Measurements from ENCODE around the gene CFAP77.
"Not testable (repeated sequence)": the region's sequence is repeated elsewhere in the genome, so short reads cannot be mapped to it uniquely, and the experiment has no call there.

The CFAP77 gene

GRCh38 chr9:132547976-132548730 is 138.1 kb downstream of the CFAP77 start:
- DNase-seq (ENCODE audit: low spot score), result no peak

DNA sequence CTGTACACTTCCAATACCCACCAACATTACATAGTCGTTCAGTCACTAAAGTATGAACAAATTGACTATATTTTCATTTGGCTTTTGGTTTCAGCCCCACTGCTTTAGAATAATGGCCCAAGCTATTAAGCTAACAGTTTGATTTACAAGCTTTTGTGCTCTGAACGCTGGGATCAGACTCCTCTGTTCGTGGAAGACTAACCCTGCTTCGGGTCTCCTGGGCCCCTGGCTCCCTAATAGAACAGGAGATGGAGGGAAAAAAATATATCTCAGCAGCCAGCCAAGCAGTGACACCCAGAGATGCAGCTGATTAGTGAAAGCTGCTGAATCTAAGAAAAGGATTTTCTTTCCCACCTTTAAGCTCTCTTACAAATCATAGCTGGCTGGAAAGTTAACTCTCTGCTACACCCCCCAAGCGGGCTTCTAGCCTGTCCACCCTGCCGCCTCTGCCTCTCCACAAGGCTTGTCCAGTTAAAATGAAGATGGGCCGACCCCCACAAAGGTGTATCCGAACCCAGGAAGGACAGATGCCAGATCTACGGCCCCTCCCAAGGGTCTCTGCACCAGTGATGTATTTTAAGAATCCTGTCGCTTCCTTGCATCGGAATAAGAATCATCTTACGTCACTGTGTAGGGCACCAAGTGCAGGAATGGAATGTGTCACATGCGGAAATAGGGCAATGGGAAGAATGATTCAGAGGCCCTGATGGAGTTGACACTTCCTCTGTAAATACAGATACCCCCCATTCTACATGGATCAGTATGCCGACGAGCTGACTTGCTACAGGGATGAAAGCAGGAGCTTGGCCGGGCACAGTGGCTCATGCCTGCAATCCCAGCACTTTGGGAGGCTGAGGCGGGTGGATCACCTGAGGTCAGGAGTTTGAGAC is 139.0 kb downstream of the CFAP77 start:
- no peak for DNase-seq (ENCODE audit: low spot score)

- no peak for DNase-seq (ENCODE audit: low spot score)
These were observed 141.5 kb downstream of the CFAP77 start for GRCh38 chr9:132551556-132551955.

GRCh38 chr9:132552041-132552440 is 142.0 kb downstream of the CFAP77 start:
- DNase-seq (ENCODE audit: low spot score), result no peak

GRCh38 chr9:132554755-132555154 is 144.7 kb downstream of the CFAP77 start:
- DNase-seq (ENCODE audit: low spot score), result no peak

- no peak for DNase-seq (ENCODE audit: low spot score)
These were observed 145.5 kb downstream of the CFAP77 start for GRCh38 chr9:132555528-132555927.

- DNase-seq (ENCODE audit: low spot score), result no peak
These were observed 146.2 kb downstream of the CFAP77 start for GRCh38 chr9:132556235-132556634.

DNA sequence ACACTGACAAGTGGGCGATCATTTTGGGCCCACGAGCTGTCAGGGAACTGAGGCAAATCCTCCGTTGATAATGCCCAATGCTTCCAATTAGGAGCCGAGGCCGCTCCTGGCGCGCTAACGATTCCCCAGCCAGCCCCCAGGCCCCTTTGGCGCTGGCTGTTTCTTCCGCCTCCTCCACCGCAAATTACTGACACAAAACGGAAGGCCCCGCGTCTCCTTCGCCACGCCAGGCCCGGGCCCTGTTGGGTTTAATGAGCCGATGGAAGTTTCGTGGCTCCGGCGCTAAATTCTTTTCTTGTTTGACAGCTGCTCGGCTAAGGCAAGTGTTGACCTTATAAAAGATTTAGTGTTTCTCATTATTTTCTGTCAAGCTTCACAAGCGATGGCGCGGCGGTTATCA is 146.7 kb downstream of the CFAP77 start:
- no peak for DNase-seq (ENCODE audit: low spot score)

DNA sequence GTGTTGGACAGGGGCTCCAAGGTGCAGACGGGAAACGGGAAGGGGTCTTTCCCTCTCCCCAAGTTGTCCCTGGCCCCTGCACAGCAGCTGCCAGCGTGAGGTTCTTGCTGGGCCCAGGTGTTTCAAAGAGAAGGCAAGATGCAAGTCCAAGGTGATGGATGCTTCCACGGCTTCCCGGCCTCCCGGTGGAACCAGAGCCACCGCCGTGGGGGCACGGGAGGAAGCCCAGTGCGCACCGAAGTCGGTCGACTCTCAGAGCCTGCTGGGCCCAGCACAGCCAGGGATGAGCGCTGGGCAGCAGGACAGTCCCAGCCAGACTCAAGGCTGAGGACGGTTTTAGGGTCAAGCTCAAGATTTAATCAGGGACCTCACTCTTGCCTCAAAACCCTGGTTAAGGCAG is 147.1 kb downstream of the CFAP77 start:
- DNase-seq (ENCODE audit: low spot score), result no peak

DNA sequence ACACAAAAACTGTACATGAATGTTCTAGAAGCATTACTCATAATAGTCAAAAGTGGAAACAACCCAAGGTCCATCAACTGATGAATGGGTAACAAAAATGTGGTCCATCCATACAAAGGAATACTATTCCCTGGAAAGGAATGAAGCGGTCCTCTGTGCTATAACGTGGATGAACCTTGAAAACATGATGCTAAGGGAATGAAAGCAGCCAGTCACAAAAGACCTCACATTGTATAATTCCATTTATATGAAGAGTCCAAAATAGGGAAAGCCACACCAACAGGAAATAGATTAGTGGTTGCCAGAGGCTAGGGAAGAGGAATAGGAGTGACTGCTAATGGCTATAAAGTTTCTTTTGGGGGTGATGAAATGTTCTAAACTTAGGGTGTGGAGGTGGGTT is 149.7 kb downstream of the CFAP77 start:
- no peak for DNase-seq (ENCODE audit: low spot score)

- DNase-seq (ENCODE audit: low spot score), result no peak
These were observed 150.7 kb downstream of the CFAP77 start for GRCh38 chr9:132560616-132561202.

DNA sequence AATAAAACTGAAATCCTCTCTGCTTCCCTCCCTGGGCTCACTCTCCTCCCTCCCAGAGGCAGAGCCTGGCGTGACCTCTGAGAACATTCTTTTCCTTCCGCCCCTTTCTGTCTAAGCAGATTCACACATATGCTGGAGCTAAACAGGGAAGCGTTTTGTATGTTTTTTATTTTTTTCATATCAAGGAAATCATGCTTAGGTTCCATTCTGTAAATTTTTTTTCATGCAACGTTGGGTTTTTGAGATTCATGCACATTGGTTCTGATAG is 152.2 kb downstream of the CFAP77 start:
- no peak for DNase-seq (ENCODE audit: low spot score)

DNA sequence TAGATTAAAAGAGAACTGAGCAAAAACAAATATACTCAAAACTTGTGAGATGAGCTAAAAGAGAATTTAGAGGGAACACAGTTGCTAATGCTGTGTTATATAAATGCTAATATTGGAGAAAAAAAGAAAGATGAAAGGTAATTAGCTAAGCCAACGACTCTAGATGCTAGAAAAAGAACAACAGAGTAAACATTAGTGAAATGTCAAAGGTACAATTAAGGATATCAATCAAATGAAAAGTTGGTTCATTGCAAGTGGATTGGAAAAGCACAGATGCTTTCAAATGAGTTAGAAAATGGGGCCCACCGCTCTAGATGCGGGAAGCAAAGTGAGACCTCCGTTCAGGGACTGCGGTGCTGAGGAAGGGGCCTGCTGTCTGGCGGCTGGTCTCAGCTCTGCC is 154.5 kb downstream of the CFAP77 start:
- DNase-seq (ENCODE audit: low spot score), result no peak

DNA sequence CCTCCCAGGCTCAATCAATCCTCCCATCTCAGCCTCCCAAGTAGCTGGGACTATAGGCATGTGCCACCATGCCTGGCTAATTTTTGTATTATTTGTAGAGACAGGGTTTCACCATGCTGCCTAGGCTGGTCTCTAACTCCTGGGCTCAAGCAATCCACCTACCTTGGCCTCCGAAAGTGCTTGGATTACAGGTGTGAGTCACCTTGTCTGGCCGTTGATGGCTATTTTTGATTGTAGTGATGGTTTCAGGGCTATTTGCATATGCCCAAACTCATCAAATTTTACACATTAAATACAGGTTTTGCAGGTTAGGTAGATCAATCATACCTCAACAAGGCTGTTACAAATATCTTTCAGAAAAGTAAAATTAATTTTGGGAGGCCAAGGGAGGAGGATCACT is 158.8 kb downstream of the CFAP77 start:
- DNase-seq (ENCODE audit: low spot score), result not testable (repeated sequence)

- no peak for DNase-seq (ENCODE audit: low spot score)
These were observed 162.0 kb downstream of the CFAP77 start for GRCh38 chr9:132571806-132572600.

DNA sequence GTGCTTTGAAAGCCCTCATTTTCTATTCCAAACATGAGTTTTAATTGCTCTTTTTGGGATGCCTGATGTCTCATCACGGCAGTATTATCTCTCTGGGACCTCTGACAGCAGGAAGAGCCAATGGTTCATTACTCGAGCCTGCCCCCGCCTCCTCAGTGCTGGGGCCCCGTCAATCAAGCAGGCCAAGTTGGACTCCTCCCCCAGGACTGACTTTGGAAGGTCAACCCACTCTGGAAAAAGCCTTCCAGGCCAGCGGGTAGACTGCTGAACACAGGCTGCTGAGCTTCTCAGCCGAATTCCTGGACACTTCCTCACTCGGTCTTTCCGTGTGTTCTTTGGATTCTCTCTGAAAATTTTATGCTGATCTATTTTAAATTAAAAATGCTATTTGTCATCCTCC is 162.9 kb downstream of the CFAP77 start:
- DNase-seq (ENCODE audit: low spot score), result no peak

- peak; percentile 8 for DNase-seq (ENCODE audit: low spot score)
These were observed 165.1 kb downstream of the CFAP77 start for GRCh38 chr9:132575005-132575609.

GRCh38 chr9:132575811-132576210 is 165.8 kb downstream of the CFAP77 start:
- no peak for DNase-seq (ENCODE audit: low spot score)

DNA sequence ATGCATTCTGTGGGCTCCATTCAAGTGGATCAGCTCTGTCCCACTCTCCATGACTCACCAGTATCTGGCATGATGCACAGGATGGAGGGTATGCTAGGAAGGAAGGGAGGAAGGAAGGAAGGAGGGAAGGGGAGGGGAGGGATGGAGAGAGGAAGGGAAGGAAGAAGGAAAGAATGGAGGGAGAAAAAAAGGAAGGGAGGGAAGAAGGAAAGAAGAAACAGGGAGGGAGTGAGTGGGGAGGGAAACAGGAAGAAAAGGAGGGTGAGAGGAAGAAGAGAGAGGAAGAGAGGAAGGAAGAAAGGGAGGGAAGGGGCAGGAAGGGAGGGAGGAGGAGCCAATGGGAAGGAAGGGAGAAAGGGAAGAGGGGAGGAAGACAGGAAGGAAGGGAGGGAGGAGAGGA is 167.1 kb downstream of the CFAP77 start:
- no peak for DNase-seq (ENCODE audit: low spot score)

DNA sequence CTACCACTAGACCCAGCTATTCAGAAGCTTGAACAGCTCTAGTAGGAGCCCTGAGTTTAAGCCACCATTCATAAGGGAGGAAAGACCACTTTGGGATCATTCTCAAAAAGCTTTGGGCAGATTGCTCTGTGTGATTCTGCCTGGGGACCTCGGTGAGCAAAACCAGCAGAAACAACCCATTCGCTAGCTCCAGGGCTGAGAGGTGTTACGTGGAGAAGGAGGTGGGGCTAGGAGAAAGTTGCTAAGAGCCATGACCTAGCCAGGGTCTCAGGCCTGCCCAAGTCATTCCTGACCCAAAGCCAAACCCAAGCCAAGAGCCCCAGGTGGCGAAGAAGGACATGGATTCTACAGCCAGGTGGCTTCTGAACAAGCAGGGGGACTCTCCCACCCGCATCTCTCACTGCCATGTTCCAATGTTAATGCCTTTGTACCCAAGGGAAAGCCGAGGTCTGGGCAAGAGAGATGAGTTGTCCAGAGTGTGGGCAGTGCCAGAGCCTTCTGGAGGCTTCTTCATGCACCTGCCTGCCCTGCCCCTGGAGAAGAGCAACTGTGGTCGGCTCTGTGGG is 168.4 kb downstream of the CFAP77 start:
- DNase-seq (ENCODE audit: low spot score), result no peak

- no peak for DNase-seq (ENCODE audit: low spot score)
These were observed 169.4 kb downstream of the CFAP77 start for GRCh38 chr9:132579427-132579798.

All from hematopoietic multipotent progenitor cell treated with erythropoietin and hydrocortisone succinate and interleukin-3 and kit ligand, for 17 days (in vitro differentiated cells).